Smooth muscle cell of the brain vasculature (primary cell): ENCODE results near the gene HDAC7.

Experiments used
- DNase-seq: peaks from one replicate; pipeline ENCODE4 v3.0.0-alpha.2; 2012; ENCODE audit warnings: low read depth, low spot score

Gene HDAC7

GRCh38 chr12:47779943-47780504 is 39.7 kb downstream of the HDAC7 start:
- no peak for DNase-seq

- DNase-seq, result peak; percentile 79
Observed at GRCh38 chr12:47779301-47779942, 40.3 kb downstream of the HDAC7 start.

GRCh38 chr12:47778881-47779280 is 40.8 kb downstream of the HDAC7 start:
- no peak for DNase-seq

GRCh38 chr12:47777741-47778558 is 41.8 kb downstream of the HDAC7 start:
- no peak for DNase-seq

- no peak for DNase-seq
Observed at GRCh38 chr12:47777151-47777550, 42.6 kb downstream of the HDAC7 start.

GRCh38 chr12:47776471-47777143 is 43.1 kb downstream of the HDAC7 start:
- DNase-seq, result no peak

- no peak for DNase-seq
Observed at GRCh38 chr12:47775100-47775911, 44.4 kb downstream of the HDAC7 start.

GRCh38 chr12:47774663-47775062 is 45.0 kb downstream of the HDAC7 start:
- no peak for DNase-seq

GRCh38 chr12:47773858-47774580 is 45.7 kb downstream of the HDAC7 start:
- no peak for DNase-seq

GRCh38 chr12:47773062-47773857 is 46.4 kb downstream of the HDAC7 start, which contains the start of gene SLC48A1:
Gene SLC48A1 (plus strand): TSS chr12:47773238. CDS start chr12:47773305, 67 bp downstream.
- DNase-seq, result no peak

GRCh38 chr12:47772738-47773061 is 47.0 kb downstream of the HDAC7 start:
- DNase-seq, result no peak

GRCh38 chr12:47772094-47772660 is 47.5 kb downstream of the HDAC7 start:
- no peak for DNase-seq

GRCh38 chr12:47771304-47771703 is 48.4 kb downstream of the HDAC7 start:
- no peak for DNase-seq

- no peak for DNase-seq
Observed at GRCh38 chr12:47770086-47770726, 49.5 kb downstream of the HDAC7 start.

- no peak for DNase-seq
Observed at GRCh38 chr12:47769234-47770085, 50.2 kb downstream of the HDAC7 start.

- no peak for DNase-seq
Observed at GRCh38 chr12:47768323-47768811, 51.3 kb downstream of the HDAC7 start.

GRCh38 chr12:47767216-47767724 is 52.4 kb downstream of the HDAC7 start:
- DNase-seq, result no peak
